Measurements from ENCODE around the gene RAB11A.
A peak's percentile ranks its signal among the peaks of the same experiment; 100 is the strongest.

The RAB11A gene

DNA sequence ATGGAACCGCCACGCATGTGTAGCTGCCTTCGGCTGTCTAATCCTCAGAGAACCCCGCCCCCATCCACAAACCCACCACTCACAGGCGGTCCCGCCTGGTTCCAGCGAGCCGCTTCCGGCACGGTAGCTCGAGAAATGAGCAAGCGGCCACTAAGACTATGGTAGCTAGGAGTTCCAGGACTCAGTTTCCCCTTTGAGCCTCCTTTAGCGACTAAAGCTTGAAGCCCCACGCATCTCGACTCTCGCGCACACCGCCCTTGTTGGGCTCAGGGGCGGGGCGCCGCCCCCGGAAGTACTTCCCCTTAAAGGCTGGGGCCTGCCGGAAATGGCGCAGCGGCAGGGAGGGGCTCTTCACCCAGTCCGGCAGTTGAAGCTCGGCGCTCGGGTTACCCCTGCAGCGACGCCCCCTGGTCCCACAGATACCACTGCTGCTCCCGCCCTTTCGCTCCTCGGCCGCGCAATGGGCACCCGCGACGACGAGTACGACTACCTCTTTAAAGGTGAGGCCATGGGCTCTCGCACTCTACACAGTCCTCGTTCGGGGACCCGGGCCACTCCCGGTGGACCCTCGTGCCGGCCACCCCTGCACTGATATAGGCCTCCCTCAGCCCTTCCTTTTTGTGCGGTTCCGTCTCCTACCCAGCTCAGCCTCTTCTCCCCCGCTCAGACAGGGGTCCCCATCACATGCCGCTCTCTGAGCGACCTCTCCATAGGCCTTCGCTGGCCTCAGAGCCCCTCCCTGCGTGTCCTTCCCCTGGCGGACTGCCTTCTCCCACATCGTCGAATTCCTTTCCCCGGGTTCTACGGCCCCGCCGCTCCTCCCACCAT is at the start of gene RAB11A:
RAB11A (plus strand) TSS at position 366 of the 828 bp plus-strand sequence; CDS start at position 461, 95 bp downstream.
- peak; percentile 65 to 97 for DNase-seq (ENCODE audit: low read depth in 1 of 2, low spot score in 1 of 2)
- in situ Hi-C loops (cut with HindIII; ENCODE audit: low pct_unique_long_range_greater_than_20kb, low sequenced_read_pairs): no loop called here
- TF ChIP-seq JUND (IDR thresholded peaks at IDR 0.05; ENCODE audit: low read depth): no peak

DNA sequence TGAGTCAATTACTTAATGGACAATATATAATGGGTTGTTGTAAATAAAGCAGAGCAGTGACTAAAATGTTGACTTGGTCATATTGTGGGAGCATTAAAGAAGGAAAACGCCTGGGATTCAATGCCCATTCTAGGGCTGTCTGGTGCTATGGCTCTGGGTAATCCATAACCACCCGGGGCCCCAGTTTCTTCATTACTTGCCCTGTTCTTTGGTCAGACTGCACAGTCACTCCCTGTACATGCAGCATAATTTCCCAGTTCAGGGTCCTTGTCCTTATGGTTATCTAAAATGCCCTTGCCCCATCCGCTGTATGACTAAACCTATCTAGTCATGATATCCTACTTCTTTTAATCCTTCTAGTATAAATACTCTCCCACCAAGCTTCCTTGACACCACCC is 49.7 kb upstream of the RAB11A start:
- TF ChIP-seq JUND (IDR thresholded peaks at IDR 0.05; ENCODE audit: low read depth): no peak
- no peak for DNase-seq (ENCODE audit: low read depth in 1 of 2, low spot score in 1 of 2)
- in situ Hi-C loops (cut with HindIII; ENCODE audit: low pct_unique_long_range_greater_than_20kb, low sequenced_read_pairs): no loop called here

DNA sequence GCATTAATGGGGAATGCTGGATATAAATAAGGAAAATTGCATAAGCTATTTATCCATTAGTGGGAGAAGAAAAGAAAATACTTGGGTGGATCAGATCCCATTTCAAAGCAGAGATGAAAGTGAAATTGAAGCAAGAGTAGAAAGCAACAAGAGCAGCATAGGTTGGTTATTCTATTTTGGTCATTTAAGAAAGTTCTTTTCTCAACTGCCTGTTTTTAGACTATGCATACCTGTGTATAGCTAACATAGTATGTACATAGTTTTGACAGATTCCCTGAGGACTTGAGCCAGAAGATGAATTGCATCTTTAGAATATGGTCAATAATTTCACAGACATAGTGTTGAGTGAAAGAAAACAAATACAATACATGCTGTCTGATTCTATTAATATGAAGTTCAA is 48.2 kb upstream of the RAB11A start:
- in situ Hi-C loops (cut with HindIII; ENCODE audit: low pct_unique_long_range_greater_than_20kb, low sequenced_read_pairs): no loop called here
- TF ChIP-seq JUND (IDR thresholded peaks at IDR 0.05; ENCODE audit: low read depth): no peak
- DNase-seq (ENCODE audit: low read depth in 1 of 2, low spot score in 1 of 2): no peak

DNA sequence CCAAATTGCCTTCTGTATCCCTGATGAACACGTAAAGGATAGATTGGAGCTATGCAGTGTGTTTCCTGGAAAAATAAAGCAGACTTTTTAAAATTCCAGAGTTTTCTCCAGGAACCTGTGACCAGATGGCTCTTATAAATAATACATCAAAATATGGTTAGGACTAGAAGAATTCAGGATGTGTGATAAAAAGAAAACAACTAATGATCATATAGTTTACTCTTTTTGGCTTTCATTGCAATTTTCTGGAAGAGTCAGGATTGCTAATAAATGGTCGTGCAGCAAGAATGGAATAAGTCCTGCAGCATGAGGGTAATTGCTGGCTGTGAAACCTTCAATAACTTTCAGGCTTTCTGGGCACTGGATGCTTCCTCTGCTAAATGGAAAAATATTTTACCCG is 47.0 kb upstream of the RAB11A start:
- no peak for DNase-seq (ENCODE audit: low read depth in 1 of 2, low spot score in 1 of 2)
- no peak for TF ChIP-seq JUND (IDR thresholded peaks at IDR 0.05; ENCODE audit: low read depth)
- in situ Hi-C loops (cut with HindIII; ENCODE audit: low pct_unique_long_range_greater_than_20kb, low sequenced_read_pairs): no loop called here

DNA sequence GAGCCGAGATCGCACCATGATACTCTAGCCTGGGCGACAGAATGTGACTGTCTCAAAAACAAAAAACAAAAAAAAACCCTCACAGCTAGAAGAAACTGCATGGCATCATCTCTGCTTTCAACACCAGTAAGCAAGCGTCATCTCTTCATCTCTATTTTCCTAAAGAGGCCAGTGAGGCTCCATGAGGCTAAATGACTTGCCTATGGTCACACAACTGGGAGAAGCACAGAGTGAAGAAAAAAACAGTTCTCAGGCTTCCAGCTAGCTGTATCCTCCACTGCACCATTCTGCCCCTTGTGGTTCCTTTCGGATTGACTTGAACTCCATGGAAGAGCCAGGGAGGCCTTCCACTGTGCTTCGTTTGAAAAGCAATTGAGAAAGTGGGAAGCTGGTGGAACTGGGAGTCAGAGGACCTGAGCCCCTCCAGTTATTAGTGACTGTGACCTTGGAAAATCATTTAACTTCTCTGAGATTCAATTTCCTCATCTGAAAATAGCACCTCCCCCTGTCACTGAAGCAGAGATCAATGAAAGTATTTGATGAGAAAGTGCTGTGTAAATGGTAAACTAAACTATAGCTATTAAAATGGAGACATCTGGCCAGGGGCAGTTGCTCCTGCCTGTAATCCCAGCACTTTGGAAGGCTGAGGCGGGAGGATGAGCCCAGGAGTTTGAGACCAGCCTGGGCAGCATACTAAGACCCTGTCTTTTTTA is 45.1 kb upstream of the RAB11A start:
- TF ChIP-seq JUND (IDR thresholded peaks at IDR 0.05; ENCODE audit: low read depth): no peak
- peak; percentile 31 to 85 for DNase-seq (ENCODE audit: low read depth in 1 of 2, low spot score in 1 of 2)
- in situ Hi-C loops (cut with HindIII; ENCODE audit: low pct_unique_long_range_greater_than_20kb, low sequenced_read_pairs): no loop called here

DNA sequence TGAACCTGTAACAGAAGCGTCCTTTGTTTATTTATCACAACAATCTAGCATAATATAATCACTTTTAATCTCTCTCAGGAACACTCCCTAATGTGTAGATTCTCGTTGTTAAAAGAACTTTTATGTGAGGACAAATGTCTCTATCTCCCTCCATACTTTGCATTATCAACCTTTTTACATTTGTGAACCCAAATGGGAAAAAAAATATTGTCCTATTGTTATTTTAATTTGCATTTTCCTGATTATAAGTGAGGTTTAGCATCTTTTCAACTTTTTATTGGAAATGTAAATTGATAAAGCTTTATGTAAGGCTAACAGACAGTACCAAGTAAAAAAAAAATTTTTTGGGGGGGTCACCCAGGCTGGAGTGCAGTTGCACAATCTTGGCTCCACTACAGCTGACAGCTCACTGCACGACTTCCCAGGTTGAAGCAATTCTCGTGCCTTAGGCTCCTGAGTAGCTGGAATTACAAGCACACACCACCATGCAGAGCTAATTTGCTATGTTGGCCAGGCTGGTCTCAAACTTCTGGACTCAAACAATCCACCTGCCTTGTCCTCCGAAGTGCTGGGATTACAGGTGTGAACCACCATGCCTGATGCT is 44.2 kb upstream of the RAB11A start:
- TF ChIP-seq JUND (IDR thresholded peaks at IDR 0.05; ENCODE audit: low read depth): 0 out of 2 replicates have a peak, but pooled peaks have one; percentile 18
- peak in 1 of 2 experiments; percentile 64 for DNase-seq (ENCODE audit: low read depth in 1 of 2, low spot score in 1 of 2)
- in situ Hi-C loops (cut with HindIII; ENCODE audit: low pct_unique_long_range_greater_than_20kb, low sequenced_read_pairs): no loop called here

DNA sequence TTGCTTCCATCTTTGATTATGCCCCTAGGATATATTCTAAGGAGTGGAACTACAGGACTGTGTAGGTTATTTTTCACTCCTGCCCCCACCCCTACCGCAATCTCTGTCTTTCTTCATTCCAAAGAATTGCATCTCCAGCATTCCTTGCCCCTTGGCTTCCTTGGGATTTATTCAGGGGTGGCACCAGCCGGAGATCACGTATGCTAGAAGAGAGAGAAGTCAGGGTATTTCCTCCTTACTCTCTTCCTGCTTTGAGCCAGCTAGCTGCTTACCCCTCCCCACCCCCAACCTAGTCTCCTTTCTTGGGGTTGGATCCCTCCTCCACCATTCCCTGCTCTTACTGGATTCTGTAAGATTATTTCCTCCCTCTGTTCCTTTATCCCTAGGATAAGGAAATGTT is 42.2 kb upstream of the RAB11A start:
- peak in 1 of 2 experiments; percentile 54 for DNase-seq (ENCODE audit: low read depth in 1 of 2, low spot score in 1 of 2)
- in situ Hi-C loops (cut with HindIII; ENCODE audit: low pct_unique_long_range_greater_than_20kb, low sequenced_read_pairs): no loop called here
- no peak for TF ChIP-seq JUND (IDR thresholded peaks at IDR 0.05; ENCODE audit: low read depth)

DNA sequence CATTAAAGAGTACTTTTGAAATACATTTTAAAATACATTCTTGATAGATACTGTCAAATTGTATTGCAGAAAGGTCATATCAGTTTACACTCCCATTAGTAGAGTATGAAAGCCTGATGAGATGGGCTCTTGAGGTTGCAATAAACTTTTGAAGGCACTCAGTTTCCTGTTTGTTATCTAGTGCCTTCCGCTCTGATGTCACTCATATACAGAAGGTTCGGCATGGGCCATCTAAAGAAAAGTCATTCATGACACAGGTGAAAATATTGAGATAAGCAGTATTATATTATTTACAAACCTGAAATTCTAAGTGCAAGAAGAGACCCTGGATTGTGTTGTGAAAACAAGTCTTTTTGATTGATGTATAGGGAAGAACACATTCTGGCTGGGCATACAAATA is 40.7 kb upstream of the RAB11A start:
- no peak for DNase-seq (ENCODE audit: low read depth in 1 of 2, low spot score in 1 of 2)
- no peak for TF ChIP-seq JUND (IDR thresholded peaks at IDR 0.05; ENCODE audit: low read depth)
- in situ Hi-C loops (cut with HindIII; ENCODE audit: low pct_unique_long_range_greater_than_20kb, low sequenced_read_pairs): no loop called here

DNA sequence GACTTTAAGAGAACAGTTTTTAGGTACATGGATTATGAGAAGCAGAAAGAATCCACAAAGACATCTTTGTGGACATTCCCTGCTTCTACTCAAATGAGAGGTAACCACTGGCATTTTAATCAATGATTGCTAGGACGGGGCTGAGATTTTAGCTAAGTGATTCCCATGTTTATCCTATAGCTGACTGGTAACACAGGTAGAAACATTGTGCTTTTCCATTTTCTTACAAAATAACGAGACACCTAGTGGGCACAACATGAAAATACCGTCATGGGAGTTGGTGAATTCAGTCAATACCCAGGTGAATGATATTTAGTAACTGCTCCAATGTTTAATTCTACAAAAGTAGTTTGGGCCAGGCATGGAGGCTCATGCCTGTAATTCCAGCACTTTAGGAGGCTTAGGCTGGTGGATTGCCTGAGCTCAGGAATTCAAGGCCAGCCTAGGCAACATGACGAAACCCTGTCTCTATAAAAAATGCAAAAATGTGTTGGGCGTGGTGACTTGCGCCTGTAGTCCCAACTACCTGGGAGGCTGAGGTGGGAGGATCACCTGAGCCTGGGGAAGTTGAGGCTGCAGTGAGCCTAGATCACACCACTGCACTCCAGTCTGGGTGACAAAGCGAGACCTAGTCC is 40.0 kb upstream of the RAB11A start:
- in situ Hi-C loops (cut with HindIII; ENCODE audit: low pct_unique_long_range_greater_than_20kb, low sequenced_read_pairs): no loop called here
- peak in 1 of 2 experiments; percentile 71 for DNase-seq (ENCODE audit: low read depth in 1 of 2, low spot score in 1 of 2)
- TF ChIP-seq JUND (IDR thresholded peaks at IDR 0.05; ENCODE audit: low read depth): no peak

DNA sequence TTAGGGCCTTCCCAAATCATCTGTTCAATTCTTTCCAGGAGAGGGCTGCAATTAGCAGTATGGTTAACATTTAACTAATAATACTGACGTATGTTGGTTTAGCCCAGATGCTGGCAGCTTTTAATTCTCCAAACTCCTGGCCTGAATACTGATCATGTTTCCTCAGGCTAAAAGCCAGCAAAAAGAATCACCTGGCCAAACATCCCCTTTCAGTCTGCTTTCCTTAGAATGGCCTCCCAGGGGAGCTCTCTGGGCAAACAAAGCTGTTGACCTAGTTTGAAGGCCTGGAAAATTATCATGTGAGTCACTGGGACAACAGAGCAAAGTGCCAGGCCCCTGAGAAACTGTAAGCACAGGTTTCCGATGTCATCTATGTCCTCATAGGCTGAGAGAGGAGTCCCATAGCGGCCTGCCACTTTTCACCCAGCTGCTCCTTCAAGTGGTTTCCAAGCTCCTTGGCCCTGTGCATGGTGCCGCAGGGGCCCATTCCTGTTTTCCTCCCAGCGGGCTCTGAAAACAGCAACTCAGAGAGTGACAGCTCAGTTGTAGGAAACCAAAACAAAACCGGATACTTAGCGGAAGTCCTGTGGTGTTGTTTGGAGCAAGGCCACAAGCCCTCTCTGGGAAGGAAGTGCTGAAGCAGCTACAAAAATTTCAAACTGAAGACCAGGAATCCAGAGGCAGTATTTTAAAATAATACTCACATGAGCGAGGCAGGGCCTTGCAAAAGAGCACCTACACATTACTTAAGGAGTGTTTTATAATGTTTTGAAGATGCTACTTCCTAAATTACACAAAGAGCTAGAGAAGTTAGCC is 36.5 kb upstream of the RAB11A start:
- peak; percentile 92 for TF ChIP-seq JUND (IDR thresholded peaks at IDR 0.05; ENCODE audit: low read depth)
- in situ Hi-C loops (cut with HindIII; ENCODE audit: low pct_unique_long_range_greater_than_20kb, low sequenced_read_pairs): no loop called here
- DNase-seq (ENCODE audit: low read depth in 1 of 2, low spot score in 1 of 2): peak; percentile 64 to 99

DNA sequence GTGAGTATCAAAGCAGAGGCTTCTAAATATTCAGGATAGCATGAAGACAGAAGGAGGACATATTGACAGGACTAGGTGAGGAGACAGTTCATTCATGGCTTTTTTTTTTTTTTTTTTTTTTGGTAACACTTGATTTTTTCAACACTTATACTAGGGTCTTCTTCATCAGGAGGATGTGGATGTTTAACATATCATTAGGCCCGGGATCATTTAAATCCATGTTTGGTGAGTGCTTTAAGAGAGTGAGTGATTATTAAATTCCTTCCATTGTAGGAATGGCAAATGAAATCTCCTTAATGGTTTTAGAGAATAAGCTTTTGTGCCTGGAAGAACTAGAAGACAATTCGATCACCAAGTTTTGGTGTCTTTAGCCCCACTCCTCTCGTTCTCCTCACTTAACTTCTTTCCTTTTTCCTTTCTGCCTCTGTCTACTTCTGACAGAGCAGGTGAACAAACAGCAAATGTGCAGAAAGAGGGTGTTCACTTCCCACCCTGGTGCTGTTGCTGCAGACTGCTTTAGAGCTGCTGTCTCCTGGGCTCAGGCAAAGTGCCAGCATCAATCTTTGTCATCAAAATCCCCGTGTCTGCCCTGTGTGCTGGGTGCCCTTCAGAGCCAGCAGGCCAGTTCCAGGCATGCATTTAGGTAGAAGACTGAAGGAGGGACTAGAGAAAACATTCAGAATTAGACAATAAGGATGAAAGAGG is 35.6 kb upstream of the RAB11A start:
- no peak for TF ChIP-seq JUND (IDR thresholded peaks at IDR 0.05; ENCODE audit: low read depth)
- in situ Hi-C loops (cut with HindIII; ENCODE audit: low pct_unique_long_range_greater_than_20kb, low sequenced_read_pairs): no loop called here
- DNase-seq (ENCODE audit: low read depth in 1 of 2, low spot score in 1 of 2): peak in 1 of 2 experiments; percentile 37

All from T47D (cell line).